SK-N-SH treated with all-trans-retinoic acid at 6 μM for 48 hours (cell line): ENCODE data around the gene SNRNP25.

Experiments
- ATAC-seq: fragments of 200-7000 bp; cut with Tn5 transposase; 3 replicates; pipeline ENCODE4 v1.9.1; 2020; ENCODE audit warnings: mild to moderate bottlenecking, moderate library complexity
- ARNTL ChIP-seq: fragments of 450-650 bp; formaldehyde crosslinking; IDR thresholded peaks from 2 replicates; pipeline ENCODE4 v1.5.0; 2020; ENCODE audit warnings: low read depth, mild to moderate bottlenecking, moderate library complexity, borderline replicate concordance
- BACH2 ChIP-seq: fragments of 250-450 bp; sonication (Bioruptor Pico); IDR thresholded peaks from 2 replicates; pipeline ENCODE4 v1.9.0; 2021; ENCODE audit warnings: mild to moderate bottlenecking, borderline replicate concordance
- CREB5 ChIP-seq: fragments of 250-450 bp; sonication (Bioruptor Pico); IDR thresholded peaks from 2 replicates; pipeline ENCODE4 v1.5.1; 2020; ENCODE audit warnings: low read depth, mild to moderate bottlenecking, moderate library complexity
- CSDC2 ChIP-seq: fragments of 250-450 bp; sonication (Bioruptor Pico); IDR thresholded peaks from 2 replicates; pipeline ENCODE4 v1.5.0; 2020; ENCODE audit warnings: mild to moderate bottlenecking, moderate library complexity
- CSRNP3 ChIP-seq: fragments of 250-450 bp; sonication (Bioruptor Pico); IDR thresholded peaks from 2 replicates; pipeline ENCODE4 v1.5.1; 2021; ENCODE audit warnings: mild to moderate bottlenecking, moderate library complexity
- ESRRG ChIP-seq: fragments of 250-450 bp; sonication (Bioruptor Pico); IDR thresholded peaks from 2 replicates; pipeline ENCODE4 v1.6.1; 2021; ENCODE audit warnings: mild to moderate bottlenecking
- GLIS3 ChIP-seq: fragments of 250-450 bp; sonication (Bioruptor Pico); IDR thresholded peaks from 2 replicates; pipeline ENCODE4 v1.5.0; 2020; ENCODE audit warnings: mild to moderate bottlenecking, moderate library complexity
- ISL1 ChIP-seq: fragments of 250-450 bp; sonication (Bioruptor Pico); IDR thresholded peaks from 2 replicates; pipeline ENCODE4 v2.1.2; 2022; ENCODE audit warnings: mild to moderate bottlenecking, moderate library complexity
- OSR1 ChIP-seq: fragments of 250-450 bp; sonication (Bioruptor Pico); IDR thresholded peaks from 2 replicates; pipeline ENCODE4 v1.8.0; 2022; ENCODE audit warnings: moderate library complexity, mild to moderate bottlenecking, inconsistent platforms
- POU6F1 ChIP-seq: fragments of 250-450 bp; sonication (Bioruptor Pico); IDR thresholded peaks from 2 replicates; pipeline ENCODE4 v1.8.0; 2021; ENCODE audit warnings: low read depth, mild to moderate bottlenecking, moderate library complexity, borderline replicate concordance
- PPARA ChIP-seq: fragments of 250-450 bp; sonication (Bioruptor Pico); IDR thresholded peaks from 2 replicates; pipeline ENCODE4 v1.5.0; 2020; ENCODE audit warnings: mild to moderate bottlenecking, borderline replicate concordance
- RARB ChIP-seq: fragments of 250-450 bp; sonication (Bioruptor Pico); IDR thresholded peaks from 2 replicates; pipeline ENCODE4 v1.8.0; 2021; ENCODE audit warnings: mild to moderate bottlenecking, moderate library complexity
- SNAI2 ChIP-seq: fragments of 250-450 bp; sonication (Bioruptor Pico); IDR thresholded peaks from 2 replicates; pipeline ENCODE4 v1.5.0; 2020; ENCODE audit warnings: mild to moderate bottlenecking, moderate library complexity
- TCF4 ChIP-seq: fragments of 250-450 bp; sonication (Bioruptor Pico); IDR thresholded peaks from 2 replicates; pipeline ENCODE4 v1.8.0; 2021; ENCODE audit warnings: mild to moderate bottlenecking, moderate library complexity, borderline replicate concordance
- TOX ChIP-seq: fragments of 250-450 bp; sonication (Bioruptor Pico); IDR thresholded peaks from 2 replicates; pipeline ENCODE4 v1.8.0; 2021; ENCODE audit warnings: mild to moderate bottlenecking, moderate library complexity, borderline replicate concordance
- TSHZ2 ChIP-seq: fragments of 250-450 bp; sonication (Bioruptor Pico); IDR thresholded peaks from 2 replicates; pipeline ENCODE4 v1.5.0; 2020; ENCODE audit warnings: mild to moderate bottlenecking, moderate library complexity
- ZC3H10 ChIP-seq: fragments of 250-450 bp; sonication (Bioruptor Pico); IDR thresholded peaks from 2 replicates; pipeline ENCODE4 v1.5.1; 2021; ENCODE audit warnings: mild to moderate bottlenecking, moderate library complexity
- ZFP3 ChIP-seq: fragments of 250-450 bp; sonication (Bioruptor Pico); IDR thresholded peaks from 2 replicates; pipeline ENCODE4 v1.5.0; 2020; ENCODE audit warnings: mild to moderate bottlenecking, moderate library complexity
- ZNF565 ChIP-seq: fragments of 450-650 bp; formaldehyde crosslinking; conservative IDR thresholded peaks from 2 replicates; pipeline ENCODE4 v1.5.0; 2020; ENCODE audit warnings: low read depth, mild to moderate bottlenecking, moderate library complexity
- ZNF70 ChIP-seq: fragments of 450-650 bp; formaldehyde crosslinking; IDR thresholded peaks from 2 replicates; pipeline ENCODE4 v1.5.0; 2020; ENCODE audit warnings: mild to moderate bottlenecking, moderate library complexity
- ZNF8 ChIP-seq: fragments of 450-650 bp; formaldehyde crosslinking; IDR thresholded peaks from 2 replicates; pipeline ENCODE4 v1.5.0; 2020; ENCODE audit warnings: mild to moderate bottlenecking, moderate library complexity

Gene SNRNP25

GRCh38 chr16:55571-56136 lies 2.0 kb downstream of the SNRNP25 start:
- TF ChIP-seq ARNTL (CRISPR knock-in tag) (no peak), ESRRG (CRISPR knock-in tag) (no peak), ISL1 (CRISPR knock-in tag) (no peak), ZC3H10 (CRISPR knock-in tag) (no peak), TOX (no peak), TSHZ2 (CRISPR knock-in tag) (no peak), OSR1 (CRISPR knock-in tag) (no peak), CSRNP3 (CRISPR knock-in tag) (no peak), ZNF70 (CRISPR knock-in tag) (no peak), POU6F1 (CRISPR knock-in tag) (no peak), TCF4 (CRISPR knock-in tag) (no peak), GLIS3 (CRISPR knock-in tag) (no peak), CSDC2 (CRISPR knock-in tag) (no peak), CREB5 (no peak), ZNF8 (CRISPR knock-in tag) (no peak), PPARA (CRISPR knock-in tag) (no peak), ZFP3 (no peak), BACH2 (CRISPR knock-in tag) (no peak), RARB (CRISPR knock-in tag) (no peak), SNAI2 (no peak)
- ATAC-seq: no peak

GRCh38 chr16:56231-56927 lies 2.8 kb downstream of the SNRNP25 start:
- ATAC-seq: no peak
- TF ChIP-seq TSHZ2 (CRISPR knock-in tag): no peak
- no peak for TF ChIP-seq PPARA (CRISPR knock-in tag)
- no peak for TF ChIP-seq ZNF8 (CRISPR knock-in tag)
- no peak for TF ChIP-seq CREB5
- TF ChIP-seq ESRRG (CRISPR knock-in tag): no peak
- TF ChIP-seq ZNF565: no peak
- TF ChIP-seq ISL1 (CRISPR knock-in tag): no peak
- TF ChIP-seq CSRNP3 (CRISPR knock-in tag): no peak
- no peak for TF ChIP-seq OSR1 (CRISPR knock-in tag)
- TF ChIP-seq CSDC2 (CRISPR knock-in tag): no peak
- TF ChIP-seq TOX: no peak
- TF ChIP-seq POU6F1 (CRISPR knock-in tag): no peak
- no peak for TF ChIP-seq GLIS3 (CRISPR knock-in tag)
- no peak for TF ChIP-seq BACH2 (CRISPR knock-in tag)
- TF ChIP-seq SNAI2: no peak
- no peak for TF ChIP-seq ZNF70 (CRISPR knock-in tag)
